GM12878 (cell line): ENCODE measurements around the gene PTPRF.

Source experiments
- EP300 ChIP-seq, 2 experiments: fragments of 150-350 bp in 1 of 2; IDR thresholded peaks; 2 replicates each; pipeline ENCODE4 v1.6.1; 2011 to 2012; ENCODE audit warnings: low read depth in 2 of 2, low read length in 2 of 2, borderline replicate concordance in 1 of 2, improper control_type of control experiment in 1 of 2, inconsistent platforms in 1 of 2; ENCODE audit not compliant: control insufficient read depth in 1 of 2
- POLR2AphosphoS5 ChIP-seq: IDR thresholded peaks from 2 replicates; pipeline ENCODE4 v1.6.1; 2011; ENCODE audit warnings: mild to moderate bottlenecking, low read length, inconsistent platforms
- TF ChIP-seq, protein P1 (sequence below), 3 experiments: IDR thresholded peaks in 2 of 3; conservative IDR thresholded peaks in 1 of 3; 2 replicates each; pipeline ENCODE4 v1.5.1; 2011; ENCODE audit warnings: low read depth in 3 of 3, low read length in 3 of 3, mild to moderate bottlenecking in 3 of 3, control low read depth in 2 of 3, moderate library complexity in 2 of 3, inconsistent platforms in 1 of 3, mixed read lengths in 1 of 3; ENCODE audit not compliant: control insufficient read depth in 2 of 3, insufficient read depth in 1 of 3; ENCODE audit errors: extremely low read depth in 1 of 3

DNA sequence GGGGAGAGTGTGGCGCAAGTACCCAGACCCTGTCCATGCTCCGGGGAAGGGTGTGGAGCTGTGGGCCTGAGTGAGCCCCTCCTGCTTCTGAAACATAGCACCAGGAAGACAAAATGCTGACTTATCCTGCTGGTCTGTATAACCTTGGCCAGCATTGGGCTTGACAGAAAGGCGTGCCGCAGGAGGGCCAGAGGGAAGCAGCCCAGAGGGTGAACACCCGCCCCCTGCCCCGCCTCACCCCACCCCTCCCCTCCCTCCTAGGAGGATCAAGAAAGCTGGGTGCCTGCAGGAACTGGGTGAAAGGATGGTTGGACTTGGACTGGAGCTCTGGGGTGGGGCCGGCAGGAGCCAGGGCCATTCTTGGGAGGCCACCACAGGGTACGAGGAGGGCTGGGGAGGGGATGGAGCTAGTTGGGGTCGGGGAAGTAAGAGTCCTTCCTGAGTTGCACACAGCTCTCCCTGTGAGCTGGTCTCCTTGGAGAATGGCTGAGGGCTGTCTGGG lies 27.1 kb downstream of the PTPRF start:
- TF ChIP-seq, protein P1, sequence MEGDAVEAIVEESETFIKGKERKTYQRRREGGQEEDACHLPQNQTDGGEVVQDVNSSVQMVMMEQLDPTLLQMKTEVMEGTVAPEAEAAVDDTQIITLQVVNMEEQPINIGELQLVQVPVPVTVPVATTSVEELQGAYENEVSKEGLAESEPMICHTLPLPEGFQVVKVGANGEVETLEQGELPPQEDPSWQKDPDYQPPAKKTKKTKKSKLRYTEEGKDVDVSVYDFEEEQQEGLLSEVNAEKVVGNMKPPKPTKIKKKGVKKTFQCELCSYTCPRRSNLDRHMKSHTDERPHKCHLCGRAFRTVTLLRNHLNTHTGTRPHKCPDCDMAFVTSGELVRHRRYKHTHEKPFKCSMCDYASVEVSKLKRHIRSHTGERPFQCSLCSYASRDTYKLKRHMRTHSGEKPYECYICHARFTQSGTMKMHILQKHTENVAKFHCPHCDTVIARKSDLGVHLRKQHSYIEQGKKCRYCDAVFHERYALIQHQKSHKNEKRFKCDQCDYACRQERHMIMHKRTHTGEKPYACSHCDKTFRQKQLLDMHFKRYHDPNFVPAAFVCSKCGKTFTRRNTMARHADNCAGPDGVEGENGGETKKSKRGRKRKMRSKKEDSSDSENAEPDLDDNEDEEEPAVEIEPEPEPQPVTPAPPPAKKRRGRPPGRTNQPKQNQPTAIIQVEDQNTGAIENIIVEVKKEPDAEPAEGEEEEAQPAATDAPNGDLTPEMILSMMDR (IDR thresholded peaks at IDR 0.05 in 2 of 3, conservative IDR thresholded peaks at IDR 0.05 in 1 of 3; ENCODE audit: control insufficient read depth in 2 of 3, extremely low read depth in 1 of 3, insufficient read depth in 1 of 3, low read depth in 3 of 3, low read length in 3 of 3), result no peak
- TF ChIP-seq EP300 (IDR thresholded peaks at IDR 0.05; ENCODE audit: borderline replicate concordance in 1 of 2, control insufficient read depth in 1 of 2, low read depth in 2 of 2, low read length in 2 of 2) (no peak), POLR2AphosphoS5 (no peak)
